Dendritic cell treated with granulocyte-macrophage colony-stimulating factor and Interleukin-4, amounts not matched to agents 40 ng/mL and 50 ng/mL, for 4 days (primary cell): ENCODE measurements around the gene BRD2.
"Not testable (repeated sequence)": the region's sequence is repeated elsewhere in the genome, so short reads cannot be mapped to it uniquely, and the experiment has no call there.

Experiments
- H3K27ac Mint-ChIP-seq: one replicate; pipeline ENCODE4 v1.8.0; 2022; ENCODE audit warnings: mild to moderate bottlenecking, mixed read lengths
- H3K27me3 Mint-ChIP-seq: one replicate; pipeline ENCODE4 v1.8.0; 2022; ENCODE audit warnings: mild to moderate bottlenecking, mixed read lengths
- H3K36me3 Mint-ChIP-seq: one replicate; pipeline ENCODE4 v1.8.0; 2022; ENCODE audit warnings: low read depth, mixed read lengths
- H3K4me1 Mint-ChIP-seq: one replicate; pipeline ENCODE4 v1.8.0; 2022; ENCODE audit warnings: low read depth, mixed read lengths
- H3K4me3 Mint-ChIP-seq: one replicate; pipeline ENCODE4 v1.8.0; 2022; ENCODE audit warnings: mild to moderate bottlenecking, moderate library complexity, mixed read lengths
- H3K9me3 Mint-ChIP-seq: one replicate; pipeline ENCODE4 v1.8.0; 2022; ENCODE audit warnings: mixed read lengths
- intact Hi-C: fragments of 100-400 bp; cut with micrococcal nuclease; formaldehyde crosslinking; loops from one replicate; pipeline ENCODE4 v1.15.0; 2022

The BRD2 gene

DNA sequence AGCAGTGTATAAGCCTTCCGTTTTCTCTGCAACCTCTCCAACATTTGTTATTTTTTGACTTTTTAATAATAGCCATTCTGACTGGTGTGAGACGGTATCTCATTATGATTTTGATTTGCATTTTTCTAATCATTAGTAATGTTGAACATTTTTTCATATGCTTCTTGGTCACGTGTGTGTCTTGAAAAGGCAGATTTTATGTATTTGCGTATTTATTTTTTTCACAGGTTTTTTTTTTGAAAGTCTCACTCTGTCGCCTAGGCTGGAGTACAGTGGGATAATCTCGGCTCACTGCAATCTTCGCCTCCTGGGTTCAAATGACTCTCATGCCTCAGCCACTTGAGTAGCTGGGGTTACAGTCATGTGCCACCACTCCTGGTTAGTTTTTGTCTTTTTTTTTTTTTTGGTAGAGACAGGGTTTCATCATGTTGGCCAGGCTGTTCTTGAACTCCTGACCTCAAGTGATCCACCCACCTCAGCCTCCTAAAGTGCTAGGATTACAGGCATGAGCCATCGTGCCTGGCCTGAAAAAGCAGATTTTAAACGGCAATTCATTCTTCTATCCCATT, 25.8 kb upstream of the BRD2 start:
- peaks cover 89% of the 10 kb centered on the region for H3K36me3 Mint-ChIP-seq
- H3K9me3 Mint-ChIP-seq, H3K27me3 Mint-ChIP-seq, intact Hi-C loops: not testable (repeated sequence)
- peak overlapping the region; percentile 94 for H3K4me3 Mint-ChIP-seq
- H3K27ac Mint-ChIP-seq: peak overlapping the region; percentile 98
- peaks cover 74% of the 10 kb centered on the region for H3K4me1 Mint-ChIP-seq

- Mint-ChIP-seq H3K27ac (peak overlapping the region; percentile 98), H3K36me3 (peaks cover 89% of the 10 kb centered on the region), H3K4me1 (peaks cover 78% of the 10 kb centered on the region), H3K9me3 (no peaks in the 10 kb centered on the region), H3K4me3 (peak overlapping the region; percentile 94), H3K27me3 (no peaks in the 10 kb centered on the region)
- intact Hi-C loops: no loop called here
These were observed 24.3 kb upstream of the BRD2 start for GRCh38 chr6:32943864-32944649.

DNA sequence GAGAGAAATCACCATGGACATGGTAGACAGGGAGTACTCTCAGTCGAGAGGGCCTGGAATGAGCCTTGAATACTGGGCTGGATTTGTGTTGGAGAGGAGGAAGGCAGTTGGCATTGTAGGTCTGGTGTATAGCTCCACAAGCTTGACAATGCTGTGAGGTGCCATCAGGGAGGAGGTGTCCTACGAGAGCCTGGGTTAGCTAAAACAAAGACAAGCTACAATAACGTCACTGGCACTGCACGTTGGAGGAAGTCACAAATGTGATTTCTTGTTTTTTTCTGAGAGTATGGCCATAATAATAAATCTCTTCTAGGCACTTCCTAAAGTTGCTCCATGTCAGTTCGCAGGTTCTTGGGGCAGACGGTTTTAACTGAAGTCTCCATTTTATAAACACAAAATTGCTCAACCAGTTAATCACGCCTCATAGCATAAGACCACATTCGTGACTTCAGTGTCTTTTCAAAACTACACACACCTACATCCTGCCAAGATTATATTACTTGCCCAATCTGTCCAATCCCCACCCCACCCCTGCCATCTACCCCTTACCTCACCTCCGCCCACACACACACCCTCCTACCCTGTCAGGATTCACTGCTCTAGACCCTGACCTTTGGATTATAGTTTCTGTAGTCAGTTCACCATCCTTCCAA, 23.2 kb upstream of the BRD2 start:
- Mint-ChIP-seq H3K36me3 (peaks cover 89% of the 10 kb centered on the region), H3K27ac (peak overlapping the region; percentile 98), H3K9me3 (no peaks in the 10 kb centered on the region), H3K4me1 (peaks cover 89% of the 10 kb centered on the region), H3K4me3 (peak overlapping the region; percentile 52), H3K27me3 (no peaks in the 10 kb centered on the region)
- intact Hi-C loops: loop anchor here (1.0 kb wide), 1 partner anchor 8 kb away; the partner anchor contains the start of gene HLA-DMA

DNA sequence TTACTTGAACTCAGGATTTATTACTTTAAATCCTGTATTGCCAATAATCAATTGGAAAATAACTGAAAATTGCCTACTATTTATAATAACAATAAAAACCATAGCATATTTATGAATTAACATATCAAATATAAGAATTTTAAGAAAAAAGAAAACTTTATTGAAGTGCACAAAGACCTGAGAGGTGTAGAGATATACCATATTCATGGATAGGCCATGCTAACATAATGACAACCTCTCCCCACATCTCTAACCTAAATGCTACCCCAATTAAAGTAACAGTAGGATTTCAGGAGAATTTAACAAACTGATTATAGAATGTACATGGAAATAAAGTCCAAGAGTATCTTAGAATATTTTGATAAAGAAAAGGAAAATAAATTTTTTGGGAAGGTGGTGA, 22.4 kb upstream of the BRD2 start:
- H3K27me3 Mint-ChIP-seq: no peaks in the 10 kb centered on the region
- H3K27ac Mint-ChIP-seq: peak overlapping the region; percentile 98
- peaks cover 89% of the 10 kb centered on the region for H3K36me3 Mint-ChIP-seq
- intact Hi-C loops: loop anchor here (1.0 kb wide), 1 partner anchor 7 kb away; the partner anchor contains the start of gene HLA-DMA
- no peaks in the 10 kb centered on the region for H3K9me3 Mint-ChIP-seq
- peak overlapping the region; percentile 6 for H3K4me3 Mint-ChIP-seq
- H3K4me1 Mint-ChIP-seq: peaks cover 96% of the 10 kb centered on the region

- Mint-ChIP-seq H3K4me3 (peak overlapping the region; percentile 36), H3K27ac (peak overlapping the region; percentile 98), H3K9me3 (no peaks in the 10 kb centered on the region), H3K27me3 (no peaks in the 10 kb centered on the region), H3K4me1 (peaks cover 89% of the 10 kb centered on the region), H3K36me3 (peaks cover 97% of the 10 kb centered on the region)
- intact Hi-C loops: no loop called here
These were observed 21.5 kb upstream of the BRD2 start for GRCh38 chr6:32946893-32947292.

GRCh38 chr6:32947552-32948465, 20.6 kb upstream of the BRD2 start:
- peak overlapping the region; percentile 98 for H3K27ac Mint-ChIP-seq
- intact Hi-C loops: no loop called here

DNA sequence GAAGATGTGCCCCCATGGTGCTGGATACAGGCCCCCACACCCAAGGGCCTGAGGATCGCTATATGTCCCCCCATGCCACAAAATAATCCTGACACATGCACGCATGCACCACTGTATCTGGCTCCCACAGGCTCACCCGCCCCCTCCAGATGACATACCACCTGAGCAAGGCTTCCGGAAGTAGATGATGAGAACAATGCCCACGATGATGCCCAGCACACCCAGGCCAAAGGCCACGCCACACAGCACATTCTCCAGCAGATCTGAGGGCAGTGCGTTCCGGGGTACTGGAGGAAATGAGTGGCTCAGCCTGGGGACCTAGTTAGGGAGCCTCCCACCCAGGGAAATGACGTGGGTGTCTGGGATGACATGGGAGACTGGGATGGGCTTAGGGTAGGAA, 19.3 kb upstream of the BRD2 start:
- peak overlapping the region; percentile 94 for H3K4me3 Mint-ChIP-seq

More at GRCh38 chr6:32947552-32948465, 20.6 kb upstream of the BRD2 start:
- H3K4me3 Mint-ChIP-seq: peak overlapping the region; percentile 94
- H3K9me3 Mint-ChIP-seq: no peaks in the 10 kb centered on the region
- peaks cover 80% of the 10 kb centered on the region for H3K4me1 Mint-ChIP-seq
- H3K27me3 Mint-ChIP-seq: no peaks in the 10 kb centered on the region
- H3K36me3 Mint-ChIP-seq: peaks cover 97% of the 10 kb centered on the region

DNA sequence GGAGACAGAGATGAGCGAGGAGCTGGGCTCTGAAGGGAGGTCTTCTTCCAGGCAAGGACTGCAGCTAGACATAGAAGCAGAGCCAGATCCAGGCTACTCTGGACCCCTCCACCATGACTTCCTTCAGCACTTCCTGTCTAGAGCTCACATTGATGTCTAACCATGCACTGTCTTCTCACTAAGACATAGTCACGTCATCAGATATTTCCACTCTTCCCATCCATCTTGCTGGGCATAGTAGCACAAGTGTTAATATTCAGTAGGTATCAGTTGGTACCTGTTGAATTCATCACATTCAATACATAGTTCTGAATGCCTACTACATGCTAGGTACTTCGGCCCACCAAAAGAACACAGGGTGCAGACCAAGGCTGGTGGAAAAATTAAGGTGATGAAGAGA, 18.4 kb upstream of the BRD2 start:
- Mint-ChIP-seq H3K27ac (peak overlapping the region; percentile 98), H3K9me3 (no peaks in the 10 kb centered on the region), H3K27me3 (no peaks in the 10 kb centered on the region), H3K4me3 (peak overlapping the region; percentile 94), H3K4me1 (peaks cover 77% of the 10 kb centered on the region), H3K36me3 (peaks cover 87% of the 10 kb centered on the region)
- intact Hi-C loops: no loop called here

More for the DNA sequence above, 19.3 kb upstream of the BRD2 start:
- intact Hi-C loops: no loop called here
- peaks cover 92% of the 10 kb centered on the region for H3K36me3 Mint-ChIP-seq
- no peaks in the 10 kb centered on the region for H3K27me3 Mint-ChIP-seq
- peaks cover 77% of the 10 kb centered on the region for H3K4me1 Mint-ChIP-seq
- H3K9me3 Mint-ChIP-seq: no peaks in the 10 kb centered on the region
- peak overlapping the region; percentile 98 for H3K27ac Mint-ChIP-seq

- H3K36me3 Mint-ChIP-seq: peaks cover 87% of the 10 kb centered on the region
- H3K4me3 Mint-ChIP-seq: peak overlapping the region; percentile 94
- H3K9me3 Mint-ChIP-seq: no peaks in the 10 kb centered on the region
- no peaks in the 10 kb centered on the region for H3K27me3 Mint-ChIP-seq
- H3K27ac Mint-ChIP-seq: peak overlapping the region; percentile 98
- peaks cover 77% of the 10 kb centered on the region for H3K4me1 Mint-ChIP-seq
- intact Hi-C loops: no loop called here
These were observed 17.9 kb upstream of the BRD2 start for GRCh38 chr6:32950449-32950848.

DNA sequence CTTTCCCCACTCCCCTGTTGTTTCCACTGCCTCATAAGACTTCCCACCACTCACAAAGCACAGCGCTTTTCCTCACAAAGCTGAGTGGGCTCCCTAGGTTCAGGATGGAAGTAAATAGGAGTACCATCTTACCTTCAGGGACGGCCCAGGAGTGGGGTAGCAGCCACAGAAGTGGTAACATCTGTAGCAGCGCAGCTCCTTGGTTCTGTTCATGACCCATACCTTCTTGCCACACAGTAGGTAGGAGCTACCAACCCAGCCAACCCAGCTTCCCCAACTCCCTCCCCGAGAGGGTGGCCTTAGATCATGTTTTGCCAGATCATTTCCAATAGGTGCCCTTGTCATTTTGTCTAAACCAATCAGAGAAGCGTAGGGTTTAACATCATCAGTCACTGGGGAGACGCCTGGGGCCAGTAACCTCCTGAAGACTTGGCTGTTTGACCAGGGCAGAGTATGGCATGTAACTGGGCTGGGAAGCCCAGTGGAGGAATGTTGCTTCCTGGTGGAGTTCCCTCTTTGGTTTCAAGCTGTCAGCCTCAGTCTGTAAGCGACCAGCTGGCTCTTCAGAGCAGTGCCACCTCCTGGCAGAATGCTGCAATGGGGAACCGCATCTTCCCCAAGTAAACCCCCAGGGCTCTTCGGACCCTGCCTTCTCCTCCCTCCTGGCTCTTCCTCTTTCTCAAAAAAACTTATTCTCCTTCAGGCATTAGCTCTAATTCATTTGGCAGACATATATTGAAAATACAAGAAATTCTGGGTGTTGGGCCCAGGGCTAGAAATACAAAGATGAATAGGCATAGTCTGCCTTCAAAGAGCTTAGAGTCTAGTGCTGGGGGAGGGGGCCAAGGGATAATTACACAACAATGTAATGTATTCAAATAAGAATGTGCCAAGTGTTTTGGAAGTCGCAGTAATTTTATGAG, 15.3 kb upstream of the BRD2 start, which contains the start of gene HLA-DMA:
Gene HLA-DMA, minus strand, starts transcription at position 281 of the 923 bp plus-strand sequence. Its CDS starts 61 bp downstream, at position 220.
- Mint-ChIP-seq H3K27ac (peak within 1 kb of the TSS; percentile 98), H3K4me3 (peak within 1 kb of the TSS; percentile 94), H3K9me3 (no peaks in the 10 kb centered on the region), H3K4me1 (peaks cover 70% of the 10 kb centered on the region), H3K36me3 (peaks cover 76% of the 10 kb centered on the region), H3K27me3 (no peaks in the 10 kb centered on the region)
- intact Hi-C loops: loop anchor here (1.0 to 2.0 kb wide), 4 partner anchors 8 to 68 kb away; no protein-coding TSS in a partner anchor

- H3K36me3 Mint-ChIP-seq: peaks cover 71% of the 10 kb centered on the region
- intact Hi-C loops: loop anchor here (1.0 to 2.0 kb wide), 5 partner anchors 8 to 69 kb away; no protein-coding TSS in a partner anchor
- peaks cover 63% of the 10 kb centered on the region for H3K4me1 Mint-ChIP-seq
- peak overlapping the region; percentile 98 for H3K27ac Mint-ChIP-seq
- no peaks in the 10 kb centered on the region for H3K27me3 Mint-ChIP-seq
- H3K9me3 Mint-ChIP-seq: no peaks in the 10 kb centered on the region
- H3K4me3 Mint-ChIP-seq: peak overlapping the region; percentile 20
These were observed 14.6 kb upstream of the BRD2 start for GRCh38 chr6:32953775-32954174.

DNA sequence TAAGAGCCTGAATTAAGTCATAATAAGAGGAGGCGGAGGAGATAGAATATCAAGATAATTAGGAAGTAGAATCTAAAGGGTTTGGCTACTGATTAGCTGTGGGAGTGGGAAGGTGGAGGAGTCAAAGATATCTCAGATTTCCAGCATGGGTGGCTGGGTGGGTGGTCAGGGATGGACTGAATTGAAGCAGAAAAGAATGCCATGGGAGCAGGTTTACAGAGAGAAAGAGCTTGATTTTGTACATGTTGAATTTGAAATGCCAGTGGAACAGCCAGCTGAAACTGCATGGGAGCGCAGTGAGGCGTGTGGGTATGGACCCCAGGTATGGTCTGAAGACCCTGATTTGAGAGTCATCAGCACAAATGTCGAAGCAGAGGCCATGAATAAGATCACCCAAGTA, 14.1 kb upstream of the BRD2 start:
- Mint-ChIP-seq H3K36me3 (peaks cover 67% of the 10 kb centered on the region), H3K4me3 (no peak overlapping the region), H3K9me3 (no peaks in the 10 kb centered on the region), H3K27me3 (no peaks in the 10 kb centered on the region), H3K27ac (peak overlapping the region; percentile 98), H3K4me1 (peaks cover 58% of the 10 kb centered on the region)
- intact Hi-C loops: loop anchor here (1.0 kb wide), 1 partner anchor 12 kb away; no protein-coding TSS in a partner anchor
